ENCODE measurements around the gene KLHDC9.
"Not testable (repeated sequence)": the region's sequence is repeated elsewhere in the genome, so short reads cannot be mapped to it uniquely, and the experiment has no call there.

DNA sequence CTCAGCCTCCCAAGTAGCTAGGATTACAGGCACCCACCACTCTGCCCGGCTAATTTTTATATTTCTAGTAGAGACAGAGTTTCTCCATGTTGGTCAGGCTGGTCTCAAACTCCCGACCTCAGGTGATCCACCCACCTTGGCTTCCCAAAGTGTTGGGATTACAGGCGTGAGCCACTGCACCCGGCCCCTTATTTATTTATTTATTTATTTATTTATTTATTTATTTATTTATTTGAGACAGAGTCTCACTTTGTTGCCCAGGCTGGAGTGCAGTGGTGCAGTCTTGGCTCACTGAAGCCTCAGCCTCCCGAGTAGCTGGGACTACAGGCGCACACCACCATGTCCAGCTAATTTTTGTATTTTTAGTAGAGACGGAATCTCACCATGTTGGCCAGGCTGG, 32.5 kb upstream of the KLHDC9 start:
- TF ChIP-seq TAF1 (IDR thresholded peaks at IDR 0.05; ENCODE audit: low read depth, low read length); POLR2A (IDR thresholded peaks at IDR 0.05; ENCODE audit: low read depth, low read length); POLR2AphosphoS5 (IDR thresholded peaks at IDR 0.05; ENCODE audit: low read depth, low read length); SPI1 (IDR thresholded peaks at IDR 0.05; ENCODE audit: low read depth, low read length); POU2F2 (IDR thresholded peaks at IDR 0.05; ENCODE audit: low read depth, low read length); PAX5 (IDR thresholded peaks at IDR 0.05; ENCODE audit: insufficient read depth, low read length, severe bottlenecking): not testable (repeated sequence)
